ENCODE data around the gene HIPK1.

DNA sequence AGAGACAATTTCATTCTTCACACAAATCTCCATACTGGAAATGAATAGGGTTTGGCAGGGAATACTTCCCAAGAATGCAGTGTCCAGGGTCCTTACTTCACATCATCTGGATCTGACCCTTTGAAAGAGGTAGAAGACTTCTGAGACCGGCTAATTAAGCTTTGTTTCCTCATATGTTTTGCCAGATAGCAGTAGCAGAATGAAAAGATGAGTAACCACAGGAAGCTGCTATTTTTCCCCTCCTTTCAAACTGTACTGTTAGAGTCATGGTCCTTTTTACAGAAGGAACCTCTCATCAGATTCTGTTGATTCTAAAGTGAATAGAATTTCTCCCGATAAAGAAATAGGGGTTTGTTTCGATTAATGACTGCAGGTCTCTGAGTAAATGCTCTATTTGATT is 48.8 kb downstream of the HIPK1 start:
- TF ChIP-seq JUN (CRISPR knock-in tag; IDR thresholded peaks at IDR 0.05), result no peak
- no peak for TF ChIP-seq TP53 (CRISPR knock-in tag; IDR thresholded peaks at IDR 0.05)
- TF ChIP-seq, protein P1, sequence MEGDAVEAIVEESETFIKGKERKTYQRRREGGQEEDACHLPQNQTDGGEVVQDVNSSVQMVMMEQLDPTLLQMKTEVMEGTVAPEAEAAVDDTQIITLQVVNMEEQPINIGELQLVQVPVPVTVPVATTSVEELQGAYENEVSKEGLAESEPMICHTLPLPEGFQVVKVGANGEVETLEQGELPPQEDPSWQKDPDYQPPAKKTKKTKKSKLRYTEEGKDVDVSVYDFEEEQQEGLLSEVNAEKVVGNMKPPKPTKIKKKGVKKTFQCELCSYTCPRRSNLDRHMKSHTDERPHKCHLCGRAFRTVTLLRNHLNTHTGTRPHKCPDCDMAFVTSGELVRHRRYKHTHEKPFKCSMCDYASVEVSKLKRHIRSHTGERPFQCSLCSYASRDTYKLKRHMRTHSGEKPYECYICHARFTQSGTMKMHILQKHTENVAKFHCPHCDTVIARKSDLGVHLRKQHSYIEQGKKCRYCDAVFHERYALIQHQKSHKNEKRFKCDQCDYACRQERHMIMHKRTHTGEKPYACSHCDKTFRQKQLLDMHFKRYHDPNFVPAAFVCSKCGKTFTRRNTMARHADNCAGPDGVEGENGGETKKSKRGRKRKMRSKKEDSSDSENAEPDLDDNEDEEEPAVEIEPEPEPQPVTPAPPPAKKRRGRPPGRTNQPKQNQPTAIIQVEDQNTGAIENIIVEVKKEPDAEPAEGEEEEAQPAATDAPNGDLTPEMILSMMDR (IDR thresholded peaks at IDR 0.05), result no peak
- TF ChIP-seq ZNF263 (CRISPR knock-in tag; IDR thresholded peaks at IDR 0.05; ENCODE audit: low read depth), result no peak
- TF ChIP-seq ATF6 (CRISPR knock-in tag; IDR thresholded peaks at IDR 0.05), result no peak
- TF ChIP-seq, protein P2, sequence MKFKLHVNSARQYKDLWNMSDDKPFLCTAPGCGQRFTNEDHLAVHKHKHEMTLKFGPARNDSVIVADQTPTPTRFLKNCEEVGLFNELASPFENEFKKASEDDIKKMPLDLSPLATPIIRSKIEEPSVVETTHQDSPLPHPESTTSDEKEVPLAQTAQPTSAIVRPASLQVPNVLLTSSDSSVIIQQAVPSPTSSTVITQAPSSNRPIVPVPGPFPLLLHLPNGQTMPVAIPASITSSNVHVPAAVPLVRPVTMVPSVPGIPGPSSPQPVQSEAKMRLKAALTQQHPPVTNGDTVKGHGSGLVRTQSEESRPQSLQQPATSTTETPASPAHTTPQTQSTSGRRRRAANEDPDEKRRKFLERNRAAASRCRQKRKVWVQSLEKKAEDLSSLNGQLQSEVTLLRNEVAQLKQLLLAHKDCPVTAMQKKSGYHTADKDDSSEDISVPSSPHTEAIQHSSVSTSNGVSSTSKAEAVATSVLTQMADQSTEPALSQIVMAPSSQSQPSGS (CRISPR knock-in tag; IDR thresholded peaks at IDR 0.05; ENCODE audit: borderline replicate concordance, low read depth), result no peak
- TF ChIP-seq NR1H2 (CRISPR knock-in tag; IDR thresholded peaks at IDR 0.05), result no peak
- TF ChIP-seq USF1 (CRISPR knock-in tag; IDR thresholded peaks at IDR 0.05), result no peak
- TF ChIP-seq, protein P3, sequence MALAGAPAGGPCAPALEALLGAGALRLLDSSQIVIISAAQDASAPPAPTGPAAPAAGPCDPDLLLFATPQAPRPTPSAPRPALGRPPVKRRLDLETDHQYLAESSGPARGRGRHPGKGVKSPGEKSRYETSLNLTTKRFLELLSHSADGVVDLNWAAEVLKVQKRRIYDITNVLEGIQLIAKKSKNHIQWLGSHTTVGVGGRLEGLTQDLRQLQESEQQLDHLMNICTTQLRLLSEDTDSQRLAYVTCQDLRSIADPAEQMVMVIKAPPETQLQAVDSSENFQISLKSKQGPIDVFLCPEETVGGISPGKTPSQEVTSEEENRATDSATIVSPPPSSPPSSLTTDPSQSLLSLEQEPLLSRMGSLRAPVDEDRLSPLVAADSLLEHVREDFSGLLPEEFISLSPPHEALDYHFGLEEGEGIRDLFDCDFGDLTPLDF (CRISPR knock-in tag; IDR thresholded peaks at IDR 0.05), result no peak

Data from WTC11 (cell line).